HepG2 (cell line): ENCODE measurements around the gene ENO2. TPM values are rescaled to one million over a fixed set of nuclear protein-coding genes. Genes with fewer than 3 reads are reported as not detected.
A peak's percentile ranks its signal among the peaks of the same experiment; 100 is the strongest.

Source experiments
- CCAR2 ChIP-seq: fragments of 200-400 bp; formaldehyde crosslinking; optimal IDR thresholded peaks from 2 replicates; pipeline ENCODE3; 2018; ENCODE audit warnings: low read depth, mild to moderate bottlenecking, low read length, moderate library complexity
- GABPA ChIP-seq, 2 experiments: IDR thresholded peaks; 2 replicates each; pipeline ENCODE4 v1.6.1; 2011 to 2016; ENCODE audit warnings: low read depth in 2 of 2, low read length in 1 of 2, missing biosample characterization in 1 of 2, missing genetic modification characterization in 1 of 2
- HNRNPLL ChIP-seq: fragments of 200-400 bp; formaldehyde crosslinking; IDR thresholded peaks from 2 replicates; pipeline ENCODE4 v1.6.1; 2017; ENCODE audit warnings: mild to moderate bottlenecking, low read depth, low read length; ENCODE audit not compliant: poor library complexity, severe bottlenecking
- HOXA7 ChIP-seq: sonication (generic); formaldehyde crosslinking; IDR thresholded peaks from 2 replicates; pipeline ENCODE4 v1.8.1; 2022; ENCODE audit warnings: mild to moderate bottlenecking, missing genetic modification reagents, moderate library complexity
- MEIS1 ChIP-seq: sonication (generic); formaldehyde crosslinking; IDR thresholded peaks from 2 replicates; pipeline ENCODE4 v1.9.0; 2021; ENCODE audit warnings: mild to moderate bottlenecking, missing genetic modification reagents, moderate library complexity, borderline replicate concordance
- NFYC ChIP-seq: IDR thresholded peaks from 2 replicates; pipeline ENCODE4 v1.6.1; 2016; ENCODE audit warnings: missing genetic modification reagents, missing compliant biosample characterization
- SCMH1 ChIP-seq: sonication (generic); formaldehyde crosslinking; IDR thresholded peaks from 2 replicates; pipeline ENCODE4 v1.9.0; 2021; ENCODE audit warnings: missing genetic modification reagents, mild to moderate bottlenecking, borderline replicate concordance
- SETDB1 ChIP-seq: sonication (generic); formaldehyde crosslinking; IDR thresholded peaks from 2 replicates; pipeline ENCODE4 v1.5.1; 2020; ENCODE audit warnings: missing genetic modification reagents, mild to moderate bottlenecking, borderline replicate concordance
- SP1 ChIP-seq, 2 experiments: fragments of 450-650 bp in 1 of 2; sonication (generic) in 1 of 2; formaldehyde crosslinking in 1 of 2; IDR thresholded peaks; 2 replicates each; pipeline versions ENCODE4 v1.4.0 to v1.6.1; 2016 to 2020; ENCODE audit warnings: missing genetic modification reagents in 1 of 2
- SP5 ChIP-seq: IDR thresholded peaks from 2 replicates; pipeline ENCODE4 v1.6.1; 2016; ENCODE audit warnings: low read depth, borderline replicate concordance
- YEATS2 ChIP-seq: sonication (generic); formaldehyde crosslinking; IDR thresholded peaks from 2 replicates; pipeline ENCODE4 v1.4.0; 2020; ENCODE audit warnings: missing genetic modification reagents, borderline replicate concordance
- ZMYM4 ChIP-seq: sonication (generic); formaldehyde crosslinking; IDR thresholded peaks from 2 replicates; pipeline ENCODE4 v1.8.1; 2023; ENCODE audit warnings: mild to moderate bottlenecking, missing genetic modification reagents
- ZNF205 ChIP-seq: IDR thresholded peaks from 2 replicates; pipeline ENCODE4 v1.6.1; 2018; ENCODE audit warnings: missing biosample characterization, missing genetic modification reagents
- ZNF296 ChIP-seq: sonication (generic); formaldehyde crosslinking; conservative IDR thresholded peaks from 2 replicates; pipeline ENCODE4 v1.5.0; 2020; ENCODE audit warnings: mild to moderate bottlenecking, missing genetic modification reagents
- ZNF572 ChIP-seq: sonication (generic); formaldehyde crosslinking; IDR thresholded peaks from 2 replicates; pipeline ENCODE4 v1.5.1; 2020; ENCODE audit warnings: mild to moderate bottlenecking, missing genetic modification reagents
- polyA plus RNA-seq, 8 experiments: library from polyadenylated mRNA; depleted of rRNA in 3 of 8; stranded (reverse) in 7 of 8; unstranded in 1 of 8; fragments of >200 nt; fragmentation: Illumina TruSeq in 4 of 8; extraction: Trizol in 4 of 8; gene quantifications; 2 replicates each; pipeline versions ENCODE4 v1.2.1 to v1.2.3, GENCODE V29; 2011 to 2016; ENCODE audit warnings: low read depth in 4 of 8, missing spikeins in 1 of 8, mixed read lengths in 1 of 8; ENCODE audit not compliant: insufficient read depth in 1 of 8
- total RNA-seq, 5 experiments: library from RNA; depleted of rRNA; stranded (reverse); fragments of >200 nt; fragmentation: Illumina TruSeq; extraction: Trizol; gene quantifications; 2 replicates each; pipeline ENCODE4 v1.2.3, GENCODE V29; 2016; ENCODE audit warnings: low read depth in 1 of 5
- TF ChIP-seq, protein P1 (sequence below): sonication (generic); formaldehyde crosslinking; IDR thresholded peaks from 2 replicates; pipeline ENCODE4 v1.5.0; 2020; ENCODE audit warnings: mild to moderate bottlenecking, missing genetic modification reagents, borderline replicate concordance
- TF ChIP-seq, protein P2 (sequence below): sonication (generic); formaldehyde crosslinking; IDR thresholded peaks from 2 replicates; pipeline ENCODE4 v1.9.0; 2022; ENCODE audit warnings: missing genetic modification reagents, mild to moderate bottlenecking, borderline replicate concordance
- TF ChIP-seq, protein P3 (sequence below): sonication (generic); formaldehyde crosslinking; IDR thresholded peaks from 2 replicates; pipeline ENCODE4 v1.4.0; 2020; ENCODE audit warnings: missing genetic modification reagents, borderline replicate concordance
- TF ChIP-seq, protein P4 (sequence below): sonication (generic); formaldehyde crosslinking; IDR thresholded peaks from 2 replicates; pipeline ENCODE4 v1.4.0; 2020; ENCODE audit warnings: missing genetic modification reagents, mild to moderate bottlenecking, borderline replicate concordance

Gene ENO2
- total and polyA plus RNA-seq, 2 of the 13 experiments (the other 11 are each of a cell fraction or from before 2014, with no cell fraction given): 19.3 to 136 TPM

DNA sequence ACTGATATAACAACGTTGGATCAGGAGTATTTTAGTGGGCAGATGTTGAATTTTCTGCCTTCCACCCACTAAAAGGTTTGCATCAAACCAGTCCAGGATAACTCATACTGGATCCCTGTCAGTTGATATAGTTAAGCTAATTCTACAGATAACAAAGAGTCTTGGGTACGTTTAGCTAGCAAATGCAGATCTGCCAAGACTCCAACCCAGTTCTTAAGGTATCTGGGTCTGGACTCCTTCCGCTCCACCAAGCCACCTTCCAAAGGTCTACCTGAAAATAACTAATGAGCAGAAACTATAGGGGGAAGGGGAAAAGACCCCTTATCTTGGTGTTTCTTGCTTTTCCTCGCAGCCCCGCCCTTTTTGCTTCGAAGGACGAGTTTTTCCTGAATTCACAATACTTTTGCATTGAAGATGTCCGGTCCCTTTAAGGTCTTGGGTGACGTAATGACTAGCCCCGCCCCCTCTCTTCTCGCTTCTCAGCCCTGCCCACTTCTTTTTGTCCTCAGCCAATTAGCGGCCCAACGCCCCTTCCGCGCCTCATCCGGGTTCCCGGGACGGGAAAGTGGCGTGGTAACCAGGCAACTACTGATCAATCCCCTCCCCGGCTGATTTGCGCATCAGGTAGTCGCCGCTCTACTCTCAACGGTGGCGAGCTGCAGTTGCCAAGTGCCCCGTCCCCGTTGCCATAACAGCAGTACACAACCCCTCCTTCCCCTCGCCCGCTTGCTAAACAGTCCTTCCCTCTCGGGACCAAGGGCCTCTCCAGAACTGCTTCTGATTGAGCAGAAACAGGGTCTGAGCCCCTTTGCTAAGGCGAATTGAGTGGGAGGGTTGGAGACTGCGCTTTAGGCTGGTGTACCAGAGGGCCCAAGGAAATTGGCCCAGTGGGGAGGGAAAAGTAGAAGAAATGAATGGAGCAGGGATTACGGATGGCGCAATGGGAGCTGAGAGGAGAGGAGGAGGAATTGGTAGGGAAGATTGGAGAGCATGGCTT is 9.8 kb upstream of the ENO2 start, which contains the start of gene LRRC23 (continued):
- TF ChIP-seq, protein P1, sequence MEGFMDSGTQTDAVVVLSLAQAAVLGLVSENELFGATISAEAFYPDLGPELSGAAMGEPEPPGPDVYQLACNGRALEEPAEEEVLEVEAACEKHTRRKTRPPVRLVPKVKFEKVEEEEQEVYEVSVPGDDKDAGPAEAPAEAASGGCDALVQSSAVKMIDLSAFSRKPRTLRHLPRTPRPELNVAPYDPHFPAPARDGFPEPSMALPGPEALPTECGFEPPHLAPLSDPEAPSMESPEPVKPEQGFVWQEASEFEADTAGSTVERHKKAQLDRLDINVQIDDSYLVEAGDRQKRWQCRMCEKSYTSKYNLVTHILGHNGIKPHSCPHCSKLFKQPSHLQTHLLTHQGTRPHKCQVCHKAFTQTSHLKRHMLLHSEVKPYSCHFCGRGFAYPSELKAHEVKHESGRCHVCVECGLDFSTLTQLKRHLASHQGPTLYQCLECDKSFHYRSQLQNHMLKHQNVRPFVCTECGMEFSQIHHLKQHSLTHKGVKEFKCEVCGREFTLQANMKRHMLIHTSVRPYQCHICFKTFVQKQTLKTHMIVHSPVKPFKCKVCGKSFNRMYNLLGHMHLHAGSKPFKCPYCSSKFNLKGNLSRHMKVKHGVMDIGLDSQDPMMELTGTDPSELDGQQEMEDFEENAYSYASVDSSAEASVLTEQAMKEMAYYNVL: no peak
- no peak for TF ChIP-seq SETDB1 (CRISPR knock-in tag)
- peak; percentile 76 for TF ChIP-seq NFYC
- TF ChIP-seq YEATS2: peak; percentile 81; the same call in 1 of the 2 replicates
- peak; percentile 60 for TF ChIP-seq ZMYM4 (CRISPR knock-in tag)
- TF ChIP-seq SP5 (CRISPR knock-in tag): no peak
- TF ChIP-seq HOXA7: no peak
- TF ChIP-seq CCAR2: no peak
- TF ChIP-seq, protein P2, sequence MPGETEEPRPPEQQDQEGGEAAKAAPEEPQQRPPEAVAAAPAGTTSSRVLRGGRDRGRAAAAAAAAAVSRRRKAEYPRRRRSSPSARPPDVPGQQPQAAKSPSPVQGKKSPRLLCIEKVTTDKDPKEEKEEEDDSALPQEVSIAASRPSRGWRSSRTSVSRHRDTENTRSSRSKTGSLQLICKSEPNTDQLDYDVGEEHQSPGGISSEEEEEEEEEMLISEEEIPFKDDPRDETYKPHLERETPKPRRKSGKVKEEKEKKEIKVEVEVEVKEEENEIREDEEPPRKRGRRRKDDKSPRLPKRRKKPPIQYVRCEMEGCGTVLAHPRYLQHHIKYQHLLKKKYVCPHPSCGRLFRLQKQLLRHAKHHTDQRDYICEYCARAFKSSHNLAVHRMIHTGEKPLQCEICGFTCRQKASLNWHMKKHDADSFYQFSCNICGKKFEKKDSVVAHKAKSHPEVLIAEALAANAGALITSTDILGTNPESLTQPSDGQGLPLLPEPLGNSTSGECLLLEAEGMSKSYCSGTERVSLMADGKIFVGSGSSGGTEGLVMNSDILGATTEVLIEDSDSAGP (CRISPR knock-in tag): peak; percentile 100
- TF ChIP-seq, protein P3, sequence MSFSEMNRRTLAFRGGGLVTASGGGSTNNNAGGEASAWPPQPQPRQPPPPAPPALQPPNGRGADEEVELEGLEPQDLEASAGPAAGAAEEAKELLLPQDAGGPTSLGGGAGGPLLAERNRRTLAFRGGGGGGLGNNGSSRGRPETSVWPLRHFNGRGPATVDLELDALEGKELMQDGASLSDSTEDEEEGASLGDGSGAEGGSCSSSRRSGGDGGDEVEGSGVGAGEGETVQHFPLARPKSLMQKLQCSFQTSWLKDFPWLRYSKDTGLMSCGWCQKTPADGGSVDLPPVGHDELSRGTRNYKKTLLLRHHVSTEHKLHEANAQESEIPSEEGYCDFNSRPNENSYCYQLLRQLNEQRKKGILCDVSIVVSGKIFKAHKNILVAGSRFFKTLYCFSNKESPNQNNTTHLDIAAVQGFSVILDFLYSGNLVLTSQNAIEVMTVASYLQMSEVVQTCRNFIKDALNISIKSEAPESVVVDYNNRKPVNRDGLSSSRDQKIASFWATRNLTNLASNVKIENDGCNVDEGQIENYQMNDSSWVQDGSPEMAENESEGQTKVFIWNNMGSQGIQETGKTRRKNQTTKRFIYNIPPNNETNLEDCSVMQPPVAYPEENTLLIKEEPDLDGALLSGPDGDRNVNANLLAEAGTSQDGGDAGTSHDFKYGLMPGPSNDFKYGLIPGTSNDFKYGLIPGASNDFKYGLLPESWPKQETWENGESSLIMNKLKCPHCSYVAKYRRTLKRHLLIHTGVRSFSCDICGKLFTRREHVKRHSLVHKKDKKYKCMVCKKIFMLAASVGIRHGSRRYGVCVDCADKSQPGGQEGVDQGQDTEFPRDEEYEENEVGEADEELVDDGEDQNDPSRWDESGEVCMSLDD (CRISPR knock-in tag): no peak
- no peak for TF ChIP-seq ZNF205
- TF ChIP-seq GABPA (IDR thresholded peaks at IDR 0.05; ENCODE audit: low read depth, low read length): no peak
- TF ChIP-seq GABPA (CRISPR knock-in tag; IDR thresholded peaks at IDR 0.05; ENCODE audit: low read depth): peak; percentile 59; the same call in 1 of the 2 replicates
- peak; percentile 100 for TF ChIP-seq HNRNPLL
- TF ChIP-seq ZNF572 (CRISPR knock-in tag): no peak
- no peak for TF ChIP-seq MEIS1 (CRISPR knock-in tag)
- TF ChIP-seq, protein P4, sequence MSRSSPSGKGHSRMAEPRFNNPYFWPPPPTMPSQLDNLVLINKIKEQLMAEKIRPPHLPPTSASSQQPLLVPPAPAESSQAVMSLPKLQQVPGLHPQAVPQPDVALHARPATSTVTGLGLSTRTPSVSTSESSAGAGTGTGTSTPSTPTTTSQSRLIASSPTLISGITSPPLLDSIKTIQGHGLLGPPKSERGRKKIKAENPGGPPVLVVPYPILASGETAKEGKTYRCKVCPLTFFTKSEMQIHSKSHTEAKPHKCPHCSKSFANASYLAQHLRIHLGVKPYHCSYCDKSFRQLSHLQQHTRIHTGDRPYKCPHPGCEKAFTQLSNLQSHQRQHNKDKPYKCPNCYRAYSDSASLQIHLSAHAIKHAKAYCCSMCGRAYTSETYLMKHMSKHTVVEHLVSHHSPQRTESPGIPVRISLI (CRISPR knock-in tag): no peak
- no peak for TF ChIP-seq SCMH1 (CRISPR knock-in tag)
- TF ChIP-seq ZNF296: no peak
- TF ChIP-seq SP1 (IDR thresholded peaks at IDR 0.05): no peak
- TF ChIP-seq SP1 (CRISPR knock-in tag; IDR thresholded peaks at IDR 0.05): peak; percentile 57; the same call in 1 of the 2 replicates
